Frontal cortex (tissue), 4 donors: ENCODE measurements around the gene UROC1. TPM values are rescaled to one million over a fixed set of nuclear protein-coding genes. Genes with fewer than 3 reads are reported as not detected.
A peak's percentile ranks its signal among the peaks of the same experiment; 100 is the strongest.

Source experiments
- DNase-seq, 2 donors: peaks; one replicate each; pipeline ENCODE4 v3.0.0; 2012; ENCODE audit warnings: low spot score in 2 of 2
- FAIRE-seq: peaks from 2 replicates; lab custom pipeline; 2012; peaks lifted over from hg19 to GRCh38; lab: Jason Lieb, UNC
- total RNA-seq: library from RNA; depleted of rRNA; stranded (reverse); fragments of >200 nt; gene quantifications from one replicate; pipeline ENCODE4 v1.2.3, GENCODE V29; 2014
- donor health status: control.
- donor health status: control.
- donor health status: control.

The UROC1 gene
- total RNA-seq: not detected

GRCh38 chr3:126517291-126517951, at the start of gene UROC1:
Gene UROC1 (minus strand): TSS chr3:126517773. CDS start chr3:126517719, 54 bp downstream.
- FAIRE-seq (no peak), DNase-seq (no peak)

GRCh38 chr3:126562737-126563276, 45.2 kb upstream of the UROC1 start:
- DNase-seq (no peak), FAIRE-seq (no peak)

GRCh38 chr3:126558336-126559071, 40.9 kb upstream of the UROC1 start, which contains the start of gene C3orf22:
Gene C3orf22 (minus strand): TSS chr3:126558932. CDS start chr3:126553390, 5,542 bp downstream.
- DNase-seq: no peak
- no peak for FAIRE-seq

GRCh38 chr3:126557761-126558160, 40.2 kb upstream of the UROC1 start:
- FAIRE-seq (no peak), DNase-seq (no peak)

- DNase-seq (no peak), FAIRE-seq (no peak)
Measured at GRCh38 chr3:126557415-126557745, 39.8 kb upstream of the UROC1 start.

- FAIRE-seq (no peak), DNase-seq (no peak)
Measured at GRCh38 chr3:126556637-126557414, 39.3 kb upstream of the UROC1 start.

- FAIRE-seq: no peak
- no peak for DNase-seq
Measured at GRCh38 chr3:126555795-126556636, 38.4 kb upstream of the UROC1 start.

GRCh38 chr3:126554560-126555525, 37.3 kb upstream of the UROC1 start:
- FAIRE-seq: no peak
- no peak for DNase-seq

GRCh38 chr3:126553284-126554084, 35.9 kb upstream of the UROC1 start:
- FAIRE-seq (no peak), DNase-seq (no peak)

- no peak for FAIRE-seq
- no peak for DNase-seq
Measured at GRCh38 chr3:126552688-126553283, 35.2 kb upstream of the UROC1 start.

- FAIRE-seq (no peak), DNase-seq (no peak)
Measured at GRCh38 chr3:126551839-126552687, 34.5 kb upstream of the UROC1 start.

- no peak for DNase-seq
Measured at GRCh38 chr3:126551121-126551838, 33.7 kb upstream of the UROC1 start.

GRCh38 chr3:126550488-126551051, 33.0 kb upstream of the UROC1 start:
- FAIRE-seq (no peak), DNase-seq (peak in 1 of 2 donors; percentile 48)

More at GRCh38 chr3:126551121-126551838, 33.7 kb upstream of the UROC1 start:
- FAIRE-seq: no peak

- FAIRE-seq (no peak), DNase-seq (no peak)
Measured at GRCh38 chr3:126549861-126550487, 32.4 kb upstream of the UROC1 start.
